Kidney (tissue), 14 donors: ENCODE data around the gene SERTAD2. TPM values are rescaled to one million over a fixed set of nuclear protein-coding genes. Genes with fewer than 3 reads are reported as not detected.

Source experiments
- DNase-seq, 5 donors: peaks; one replicate each; pipeline ENCODE4 v3.0.0-alpha.2; 2013 to 2020
- FAIRE-seq: peaks from 2 replicates; lab custom pipeline; 2012; peaks lifted over from hg19 to GRCh38; lab: Jason Lieb, UNC
- H3K27ac ChIP-seq, 2 donors: one replicate each; pipeline ENCODE4 v1.7.0; 2013; ENCODE audit warnings: low read depth in 2 of 2, low read length in 2 of 2, inconsistent platforms in 1 of 2
- H3K27me3 ChIP-seq: one replicate; pipeline ENCODE4 v1.7.1; 2013; ENCODE audit warnings: low read length, inconsistent platforms; ENCODE audit not compliant: control insufficient read depth, insufficient read depth
- H3K36me3 ChIP-seq, 3 donors: one replicate each; pipeline versions ENCODE4 v1.7.0 to v1.7.1; 2013; ENCODE audit warnings: low read length in 3 of 3, control low read depth in 1 of 3, inconsistent platforms in 1 of 3; ENCODE audit not compliant: insufficient read depth in 3 of 3, control insufficient read depth in 2 of 3
- H3K4me1 ChIP-seq, 3 donors: one replicate each; pipeline versions ENCODE4 v1.7.0 to v1.7.1; 2013; ENCODE audit warnings: low read length in 3 of 3, inconsistent platforms in 1 of 3, low read depth in 1 of 3; ENCODE audit not compliant: control insufficient read depth in 2 of 3, insufficient read depth in 2 of 3
- H3K4me3 ChIP-seq, 3 donors: one replicate each; pipeline versions ENCODE4 v1.7.0 to v1.8.1; 2013; ENCODE audit warnings: low read length in 3 of 3, control low read depth in 1 of 3, inconsistent platforms in 1 of 3
- H3K9ac ChIP-seq, 3 donors: one replicate each; pipeline versions ENCODE4 v1.7.0 to v1.7.1; 2013; ENCODE audit warnings: low read length in 3 of 3, control low read depth in 1 of 3, inconsistent platforms in 1 of 3
- H3K9me3 ChIP-seq, 3 donors: one replicate each; pipeline versions ENCODE4 v1.7.0 to v1.7.1; 2013; ENCODE audit warnings: low read length in 3 of 3, control low read depth in 1 of 3, inconsistent platforms in 1 of 3; ENCODE audit not compliant: control insufficient read depth in 2 of 3, insufficient read depth in 1 of 3
- intact Hi-C: fragments of 100-400 bp; cut with DNase I; formaldehyde crosslinking; loops from one replicate; pipeline ENCODE4 v1.11.1; 2022
- polyA plus RNA-seq: library from polyadenylated mRNA; stranded (reverse); fragments of 350-450 nt; fragmentation: Illumina TruSeq; extraction: RNeasy Lipid Tissue Mini Kit (QIAGEN cat#74804); gene quantifications from one replicate; pipeline ENCODE4 v1.2.3, GENCODE V29; 2014; ENCODE audit warnings: low read depth, low replicate concordance; ENCODE audit not compliant: insufficient read depth
- total RNA-seq: library from RNA; stranded (reverse); fragmentation: NEBNext Ultra II Directional; extraction: Animal tissue kit (Norgen Biotek cat#: 25700); gene quantifications from one replicate; pipeline ENCODE4 v1.2.1, GENCODE V29; 2021
- TF ChIP-seq, protein P1 (sequence below): IDR thresholded peaks from 3 replicates; pipeline ENCODE4 v1.5.1; 2012; ENCODE audit warnings: mild to moderate bottlenecking, moderate library complexity, borderline replicate concordance; ENCODE audit not compliant: insufficient read depth; ENCODE audit errors: extremely low read depth
- donor health status: control.
- donor health status: control.
- donor health status: control.
- donor health status: control.
- donor health status: control.
- donor health status: DM: yes; HTN: yes; CAD: no.
- donor health status: Normal renal cell carcinoma (clear cell type).

Gene SERTAD2
- total and polyA plus RNA-seq, 2 donors from 2014 or later, result 6.2 to 21.1 TPM

DNA sequence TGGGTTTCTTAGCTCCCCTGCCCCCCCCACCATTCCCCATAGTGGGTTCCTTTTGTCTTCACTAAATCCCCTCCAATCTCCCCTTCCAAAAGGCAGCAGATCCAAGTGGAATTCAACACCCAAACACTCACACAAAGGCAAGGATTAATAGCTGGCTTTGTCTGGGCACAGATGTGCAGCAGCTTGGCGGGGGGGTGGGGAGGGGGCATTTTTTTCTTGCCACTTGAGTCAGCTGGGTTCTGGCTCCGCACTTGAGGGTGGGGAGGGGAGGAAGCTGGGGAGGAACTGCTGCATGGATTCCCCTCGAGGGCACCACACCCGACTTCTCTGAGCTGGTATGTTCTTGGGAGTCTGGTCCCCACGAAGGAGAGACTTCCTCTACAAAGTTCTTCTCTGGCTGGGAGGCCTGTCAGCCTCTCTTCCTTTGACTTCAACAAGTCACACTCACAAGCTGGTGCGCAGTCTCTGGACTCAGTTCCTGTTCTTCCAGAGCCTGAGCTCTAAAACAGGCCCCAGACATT is 36.0 kb downstream of the SERTAD2 start:
- no peak for DNase-seq
- Histone ChIP-seq H3K9me3 (no peaks in the 10 kb centered on the region), H3K9ac (no peak overlapping the region), H3K4me1 (no peaks in the 10 kb centered on the region), H3K27me3 (no peaks in the 10 kb centered on the region), H3K4me3 (no peak overlapping the region), H3K27ac (no peak overlapping the region), H3K36me3 (no peaks in the 10 kb centered on the region)
- FAIRE-seq, result no peak
- TF ChIP-seq, protein P1, sequence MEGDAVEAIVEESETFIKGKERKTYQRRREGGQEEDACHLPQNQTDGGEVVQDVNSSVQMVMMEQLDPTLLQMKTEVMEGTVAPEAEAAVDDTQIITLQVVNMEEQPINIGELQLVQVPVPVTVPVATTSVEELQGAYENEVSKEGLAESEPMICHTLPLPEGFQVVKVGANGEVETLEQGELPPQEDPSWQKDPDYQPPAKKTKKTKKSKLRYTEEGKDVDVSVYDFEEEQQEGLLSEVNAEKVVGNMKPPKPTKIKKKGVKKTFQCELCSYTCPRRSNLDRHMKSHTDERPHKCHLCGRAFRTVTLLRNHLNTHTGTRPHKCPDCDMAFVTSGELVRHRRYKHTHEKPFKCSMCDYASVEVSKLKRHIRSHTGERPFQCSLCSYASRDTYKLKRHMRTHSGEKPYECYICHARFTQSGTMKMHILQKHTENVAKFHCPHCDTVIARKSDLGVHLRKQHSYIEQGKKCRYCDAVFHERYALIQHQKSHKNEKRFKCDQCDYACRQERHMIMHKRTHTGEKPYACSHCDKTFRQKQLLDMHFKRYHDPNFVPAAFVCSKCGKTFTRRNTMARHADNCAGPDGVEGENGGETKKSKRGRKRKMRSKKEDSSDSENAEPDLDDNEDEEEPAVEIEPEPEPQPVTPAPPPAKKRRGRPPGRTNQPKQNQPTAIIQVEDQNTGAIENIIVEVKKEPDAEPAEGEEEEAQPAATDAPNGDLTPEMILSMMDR, result no peak
- intact Hi-C loops, result no loop called here

DNA sequence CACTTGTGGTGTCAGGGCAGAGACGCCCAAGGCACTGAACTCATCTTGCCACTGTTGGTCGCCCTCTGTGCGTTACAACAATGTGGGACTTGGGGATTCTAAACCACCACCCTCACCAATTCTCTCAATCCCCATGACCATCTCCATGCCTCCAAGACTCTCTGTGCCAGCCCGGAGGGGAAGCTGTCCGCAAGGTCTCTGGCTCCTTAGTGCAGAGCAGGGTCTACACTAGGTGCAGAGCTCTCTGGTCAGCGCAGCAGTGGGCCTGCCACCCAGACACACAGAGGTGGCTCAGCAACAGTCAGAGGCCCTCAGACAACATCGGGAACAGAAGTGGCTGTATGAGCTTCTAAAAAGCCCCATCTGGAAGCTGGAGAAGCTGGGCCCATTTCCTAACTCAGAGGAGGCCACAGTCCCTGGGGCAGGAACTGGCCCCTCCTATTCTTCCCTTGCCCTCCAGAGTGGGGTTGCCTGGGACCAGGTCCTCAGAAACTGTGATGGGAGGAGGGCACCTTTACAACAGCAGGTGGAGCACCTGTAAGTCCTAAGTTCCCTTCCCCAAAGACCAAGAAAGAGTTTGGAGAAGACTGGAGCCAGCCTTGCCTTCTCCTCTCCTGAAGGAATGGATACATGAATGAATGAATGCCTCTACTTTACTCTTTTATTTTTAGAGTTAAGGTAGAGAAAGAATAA is 37.7 kb downstream of the SERTAD2 start:
- Histone ChIP-seq H3K4me1 (no peaks in the 10 kb centered on the region), H3K36me3 (no peaks in the 10 kb centered on the region), H3K9me3 (no peaks in the 10 kb centered on the region), H3K4me3 (no peak overlapping the region), H3K9ac (no peak overlapping the region), H3K27me3 (no peaks in the 10 kb centered on the region), H3K27ac (no peak overlapping the region)
- DNase-seq (no peak), FAIRE-seq (no peak)
- intact Hi-C loops, result no loop called here
- TF ChIP-seq, protein P1, result no peak

DNA sequence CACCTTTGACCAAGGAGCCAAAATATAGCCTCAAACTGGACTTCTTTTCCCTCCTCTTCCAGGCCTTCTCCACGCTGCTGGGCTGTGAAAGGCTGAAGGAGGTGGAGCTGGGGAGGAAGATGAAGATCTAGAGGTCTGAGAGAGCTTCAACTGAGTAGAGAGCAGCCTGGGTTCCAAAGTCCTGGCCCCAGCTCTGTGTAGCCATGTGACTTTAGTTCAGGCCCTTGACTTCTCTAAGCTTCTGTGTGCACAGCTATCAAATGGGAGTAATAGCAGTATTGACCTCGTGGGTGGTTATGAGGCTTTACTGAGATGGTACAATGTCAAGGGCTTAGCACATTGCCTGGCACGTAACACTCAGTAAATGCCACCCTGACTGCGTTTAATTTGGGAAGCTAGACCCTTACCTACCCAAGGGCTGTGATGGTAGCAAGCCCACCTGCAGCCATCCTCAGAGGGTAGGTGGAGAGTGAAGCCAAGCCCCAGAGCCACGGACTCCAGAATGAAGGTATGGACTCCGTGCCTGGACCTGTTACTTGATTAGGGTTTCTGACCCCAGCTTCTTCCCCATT is 38.4 kb downstream of the SERTAD2 start:
- Histone ChIP-seq H3K27ac (no peak overlapping the region), H3K27me3 (no peaks in the 10 kb centered on the region), H3K4me3 (no peak overlapping the region), H3K4me1 (no peaks in the 10 kb centered on the region), H3K9me3 (no peaks in the 10 kb centered on the region), H3K36me3 (no peaks in the 10 kb centered on the region), H3K9ac (no peak overlapping the region)
- TF ChIP-seq, protein P1, result no peak
- FAIRE-seq, result no peak
- intact Hi-C loops, result no loop called here
- DNase-seq, result no peak
